ENCODE data around the gene CYP8B1. TPM values are rescaled to one million over a fixed set of nuclear protein-coding genes. Genes with fewer than 3 reads are reported as not detected.

The CYP8B1 gene
- total and polyA plus RNA-seq, 2 of the 13 experiments (the other 11 are each of a cell fraction or from before 2014, with no cell fraction given), result 0.58 to 2.0 TPM

GRCh38 chr3:42829628-42830436 lies 45.8 kb downstream of the CYP8B1 start (continued):
- TF ChIP-seq ZNF576 (CRISPR knock-in tag; IDR thresholded peaks at IDR 0.05), result no peak
- TF ChIP-seq RCOR2 (CRISPR knock-in tag; IDR thresholded peaks at IDR 0.05), result no peak
- TF ChIP-seq, protein P1, sequence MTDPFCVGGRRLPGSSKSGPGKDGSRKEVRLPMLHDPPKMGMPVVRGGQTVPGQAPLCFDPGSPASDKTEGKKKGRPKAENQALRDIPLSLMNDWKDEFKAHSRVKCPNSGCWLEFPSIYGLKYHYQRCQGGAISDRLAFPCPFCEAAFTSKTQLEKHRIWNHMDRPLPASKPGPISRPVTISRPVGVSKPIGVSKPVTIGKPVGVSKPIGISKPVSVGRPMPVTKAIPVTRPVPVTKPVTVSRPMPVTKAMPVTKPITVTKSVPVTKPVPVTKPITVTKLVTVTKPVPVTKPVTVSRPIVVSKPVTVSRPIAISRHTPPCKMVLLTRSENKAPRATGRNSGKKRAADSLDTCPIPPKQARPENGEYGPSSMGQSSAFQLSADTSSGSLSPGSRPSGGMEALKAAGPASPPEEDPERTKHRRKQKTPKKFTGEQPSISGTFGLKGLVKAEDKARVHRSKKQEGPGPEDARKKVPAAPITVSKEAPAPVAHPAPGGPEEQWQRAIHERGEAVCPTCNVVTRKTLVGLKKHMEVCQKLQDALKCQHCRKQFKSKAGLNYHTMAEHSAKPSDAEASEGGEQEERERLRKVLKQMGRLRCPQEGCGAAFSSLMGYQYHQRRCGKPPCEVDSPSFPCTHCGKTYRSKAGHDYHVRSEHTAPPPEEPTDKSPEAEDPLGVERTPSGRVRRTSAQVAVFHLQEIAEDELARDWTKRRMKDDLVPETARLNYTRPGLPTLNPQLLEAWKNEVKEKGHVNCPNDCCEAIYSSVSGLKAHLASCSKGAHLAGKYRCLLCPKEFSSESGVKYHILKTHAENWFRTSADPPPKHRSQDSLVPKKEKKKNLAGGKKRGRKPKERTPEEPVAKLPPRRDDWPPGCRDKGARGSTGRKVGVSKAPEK (CRISPR knock-in tag; IDR thresholded peaks at IDR 0.05; ENCODE audit: borderline replicate concordance), result no peak
- TF ChIP-seq SNAI1 (CRISPR knock-in tag; IDR thresholded peaks at IDR 0.05; ENCODE audit: borderline replicate concordance), result no peak
- TF ChIP-seq EZH2 (conservative IDR thresholded peaks at IDR 0.05; ENCODE audit: low read depth, low read length), result no peak
- TF ChIP-seq ZNF558 (CRISPR knock-in tag; IDR thresholded peaks at IDR 0.05; ENCODE audit: borderline replicate concordance), result no peak
- TF ChIP-seq MLXIP (CRISPR knock-in tag; IDR thresholded peaks at IDR 0.05; ENCODE audit: borderline replicate concordance), result no peak
- no peak for TF ChIP-seq ZNF430 (CRISPR knock-in tag; IDR thresholded peaks at IDR 0.05)
- no peak for TF ChIP-seq KMT2A (CRISPR knock-in tag; IDR thresholded peaks at IDR 0.05)
- no peak for TF ChIP-seq ZFP36L1 (CRISPR knock-in tag; IDR thresholded peaks at IDR 0.05)
- TF ChIP-seq PATZ1 (CRISPR knock-in tag; IDR thresholded peaks at IDR 0.05), result no peak
- TF ChIP-seq PAX8 (CRISPR knock-in tag; IDR thresholded peaks at IDR 0.05; ENCODE audit: borderline replicate concordance), result no peak
- no peak for TF ChIP-seq MTA3 (CRISPR knock-in tag; IDR thresholded peaks at IDR 0.05)
- no peak for TF ChIP-seq ZNF383 (CRISPR knock-in tag; IDR thresholded peaks at IDR 0.05; ENCODE audit: borderline replicate concordance)

All from HepG2 (cell line).